Right lobe of liver (tissue), 6 donors: ENCODE measurements around the gene SUCO. TPM values are rescaled to one million over a fixed set of nuclear protein-coding genes. Genes with fewer than 3 reads are reported as not detected.
A peak's percentile ranks its signal among the peaks of the same experiment; 100 is the strongest.

Experiments
- ATAC-seq, 4 donors: fragments of 200-7000 bp; cut with Tn5 transposase; one replicate each; pipeline ENCODE4 v1.9.1; 2020; ENCODE audit warnings: mild to moderate bottlenecking in 4 of 4, moderate library complexity in 4 of 4
- DNase-seq, 3 donors: peaks; one replicate each; pipeline ENCODE4 v3.0.0-alpha.2; 2020
- H3K27ac ChIP-seq, 3 donors: fragments of 200-600 bp; one replicate each; pipeline ENCODE4 v1.8.0; 2022
- H3K27me3 ChIP-seq, 2 donors: fragments of 200-600 bp; one replicate each; pipeline ENCODE4 v1.8.0; 2022
- H3K36me3 ChIP-seq, 4 donors: fragments of 200-600 bp; sonication (generic) in 1 of 4; one replicate each; pipeline versions ENCODE4 v1.5.1 to v1.8.0; 2017 to 2022; ENCODE audit warnings: control low read depth in 1 of 4
- H3K4me1 ChIP-seq, 4 donors: fragments of 200-600 bp; sonication (generic) in 1 of 4; one replicate each; pipeline versions ENCODE4 v1.5.1 to v1.8.0; 2017 to 2022; ENCODE audit warnings: control low read depth in 1 of 4
- H3K4me3 ChIP-seq, 3 donors: fragments of 200-600 bp; one replicate each; pipeline ENCODE4 v1.8.0; 2022
- H3K9me3 ChIP-seq, 4 donors: fragments of 200-600 bp; sonication (generic) in 1 of 4; one replicate each; pipeline versions ENCODE4 v1.5.1 to v1.8.0; 2017 to 2022; ENCODE audit warnings: control low read depth in 1 of 4
- CTCF ChIP-seq, 4 donors: fragments of 200-600 bp in 3 of 4; fragments of 450-650 bp in 1 of 4; IDR thresholded peaks; one replicate each; pipeline versions ENCODE4 v1.5.1 to v1.8.0; 2016 to 2022; ENCODE audit warnings: antibody characterized with exemption in 4 of 4, mild to moderate bottlenecking in 2 of 4
- POLR2A ChIP-seq: fragments of 450-650 bp; IDR thresholded peaks from one replicate; pipeline ENCODE4 v1.6.1; 2017; ENCODE audit warnings: antibody characterized with exemption, mild to moderate bottlenecking
- WGBS: methylation state at CpG from one replicate; pipeline ENCODE4 v1.1.6; 2018; ENCODE audit warnings: low coverage, low lambda C conversion rate; ENCODE audit not compliant: insufficient coverage; ENCODE audit errors: missing lambda C conversion rate; 5-methylcytosine and 5-hydroxymethylcytosine counted together
- intact Hi-C, 2 donors: fragments of 100-400 bp; cut with DNase I; formaldehyde crosslinking; loops; one replicate each; pipeline versions ENCODE4 v1.11.2 to v1.14.1; 2022
- total RNA-seq, 6 experiments: library from RNA; depleted of rRNA in 2 of 6; stranded (reverse); fragments of >200 nt in 2 of 6; fragmentation: NEBNext Ultra II Directional in 3 of 6; extraction: Animal tissue kit (Norgen Biotek cat#: 25700) in 3 of 6; gene quantifications; one replicate each; pipeline versions ENCODE4 v1.1.0 to v1.2.4, GENCODE V29; 2016 to 2023
- donor health status: DM: no; HTN: yes; CAD: no.
- donor health status: DM: no; HTN: no; CAD: no.
- donor health status: DM: no; HTN: no; CAD: no.
- donor health status: DM: no; HTN: yes; CAD: no.
- donor health status: DM: no; HTN: yes; CAD: no.

Gene SUCO
- total RNA-seq, 6 experiments from 2014 or later, result 6.6 to 17.9 (median 11.2) TPM

GRCh38 chr1:172630056-172630818 lies 97.3 kb downstream of the SUCO start:
- Histone ChIP-seq H3K36me3 (no peaks in the 10 kb centered on the region), H3K9me3 (no peaks in the 10 kb centered on the region), H3K27ac (no peak overlapping the region), H3K27me3 (no peaks in the 10 kb centered on the region), H3K4me1 (no peaks in the 10 kb centered on the region), H3K4me3 (no peak overlapping the region)
- TF ChIP-seq POLR2A (no peak), CTCF (IDR thresholded peaks at IDR 0.05) (no peak)
- ATAC-seq, result peak in 1 of 4 donors; percentile 32
- 76% methylated on average over 11 of the region's 11 CpGs for WGBS
- no peak for DNase-seq
- intact Hi-C loops, result no loop called here

GRCh38 chr1:172630868-172631267 lies 97.9 kb downstream of the SUCO start:
- intact Hi-C loops, result no loop called here
- no peak for TF ChIP-seq CTCF (IDR thresholded peaks at IDR 0.05)
- no peak for TF ChIP-seq POLR2A
- Histone ChIP-seq H3K4me1 (no peaks in the 10 kb centered on the region), H3K4me3 (no peak overlapping the region), H3K9me3 (no peaks in the 10 kb centered on the region), H3K36me3 (no peaks in the 10 kb centered on the region), H3K27me3 (no peaks in the 10 kb centered on the region), H3K27ac (no peak overlapping the region)
- DNase-seq, result no peak
- no peak for ATAC-seq
- 28% methylated on average over 3 of the region's 3 CpGs for WGBS

GRCh38 chr1:172637522-172637921 lies 104.6 kb downstream of the SUCO start:
- Histone ChIP-seq H3K27ac (no peak overlapping the region), H3K27me3 (no peaks in the 10 kb centered on the region), H3K36me3 (no peaks in the 10 kb centered on the region), H3K4me3 (no peak overlapping the region), H3K9me3 (no peaks in the 10 kb centered on the region), H3K4me1 (no peaks in the 10 kb centered on the region)
- ATAC-seq (no peak), DNase-seq (no peak)
- TF ChIP-seq POLR2A (no peak), CTCF (IDR thresholded peaks at IDR 0.05) (no peak)
- 60% methylated on average over 1 of the region's 2 CpGs for WGBS
- intact Hi-C loops, result no loop called here

GRCh38 chr1:172638249-172638648 lies 105.3 kb downstream of the SUCO start:
- no peak overlapping the region for H3K27ac ChIP-seq
- 71% methylated on average over 2 of the region's 2 CpGs for WGBS
- DNase-seq (no peak), ATAC-seq (no peak)
- H3K4me1 ChIP-seq, result no peaks in the 10 kb centered on the region
- H3K4me3 ChIP-seq, result no peak overlapping the region
- H3K9me3 ChIP-seq, result no peaks in the 10 kb centered on the region
- H3K36me3 ChIP-seq, result no peaks in the 10 kb centered on the region
- H3K27me3 ChIP-seq, result no peaks in the 10 kb centered on the region
- TF ChIP-seq CTCF (IDR thresholded peaks at IDR 0.05), result no peak
- TF ChIP-seq POLR2A, result no peak
- intact Hi-C loops, result no loop called here
